Measurements from ENCODE around the gene CAMTA1. TPM values are rescaled to one million over a fixed set of nuclear protein-coding genes. Genes with fewer than 3 reads are reported as not detected.

CAMTA1 gene
- total RNA-seq, 1 donor from 2014 or later, result 127 TPM

DNA sequence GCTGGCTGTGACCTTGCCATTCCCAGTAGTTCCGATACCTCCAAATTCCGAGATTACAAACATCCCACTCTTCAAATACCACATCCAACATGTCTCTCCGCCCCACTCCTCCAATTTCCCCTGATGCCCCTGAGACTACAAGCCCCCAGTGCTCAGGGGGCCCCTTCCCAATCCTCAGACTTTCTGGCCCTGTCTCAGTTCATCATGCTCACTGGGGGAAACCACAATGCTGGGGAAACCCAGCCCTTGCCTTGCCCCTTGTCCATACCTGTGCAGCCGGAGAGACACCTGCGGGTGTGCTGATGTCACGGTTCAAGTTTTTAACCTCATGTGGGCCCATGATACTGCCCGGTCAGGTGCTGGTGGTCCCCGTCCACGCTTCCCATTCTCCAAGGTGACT, 226.6 kb downstream of the CAMTA1 start:
- DNase-seq (ENCODE audit: low spot score in 2 of 2) (no peak), FAIRE-seq (no peak)

DNA sequence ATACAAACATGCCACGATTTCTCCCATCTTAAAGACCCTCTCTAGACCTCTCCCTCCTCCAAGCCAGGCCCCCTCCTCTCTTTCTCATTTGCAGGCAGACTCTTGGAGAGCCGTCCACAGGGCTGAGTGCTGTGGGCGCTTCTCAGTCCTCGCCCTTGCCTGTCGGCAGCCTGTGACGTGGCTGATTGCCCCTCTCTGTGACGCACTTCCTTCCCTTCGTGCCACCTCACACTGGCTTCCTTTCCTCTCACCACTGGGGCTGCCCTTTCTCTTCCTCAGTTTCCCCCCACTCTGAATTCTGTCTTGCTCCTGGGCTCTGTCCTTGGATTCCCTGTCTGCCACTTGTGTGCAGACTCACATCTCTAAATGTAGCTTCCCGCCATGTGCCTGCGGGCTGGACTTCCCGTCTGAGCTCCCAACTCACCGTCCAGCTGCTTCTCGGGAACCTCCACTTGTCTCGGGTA, 227.2 kb downstream of the CAMTA1 start:
- DNase-seq (ENCODE audit: low spot score in 2 of 2), result no peak
- FAIRE-seq, result no peak

DNA sequence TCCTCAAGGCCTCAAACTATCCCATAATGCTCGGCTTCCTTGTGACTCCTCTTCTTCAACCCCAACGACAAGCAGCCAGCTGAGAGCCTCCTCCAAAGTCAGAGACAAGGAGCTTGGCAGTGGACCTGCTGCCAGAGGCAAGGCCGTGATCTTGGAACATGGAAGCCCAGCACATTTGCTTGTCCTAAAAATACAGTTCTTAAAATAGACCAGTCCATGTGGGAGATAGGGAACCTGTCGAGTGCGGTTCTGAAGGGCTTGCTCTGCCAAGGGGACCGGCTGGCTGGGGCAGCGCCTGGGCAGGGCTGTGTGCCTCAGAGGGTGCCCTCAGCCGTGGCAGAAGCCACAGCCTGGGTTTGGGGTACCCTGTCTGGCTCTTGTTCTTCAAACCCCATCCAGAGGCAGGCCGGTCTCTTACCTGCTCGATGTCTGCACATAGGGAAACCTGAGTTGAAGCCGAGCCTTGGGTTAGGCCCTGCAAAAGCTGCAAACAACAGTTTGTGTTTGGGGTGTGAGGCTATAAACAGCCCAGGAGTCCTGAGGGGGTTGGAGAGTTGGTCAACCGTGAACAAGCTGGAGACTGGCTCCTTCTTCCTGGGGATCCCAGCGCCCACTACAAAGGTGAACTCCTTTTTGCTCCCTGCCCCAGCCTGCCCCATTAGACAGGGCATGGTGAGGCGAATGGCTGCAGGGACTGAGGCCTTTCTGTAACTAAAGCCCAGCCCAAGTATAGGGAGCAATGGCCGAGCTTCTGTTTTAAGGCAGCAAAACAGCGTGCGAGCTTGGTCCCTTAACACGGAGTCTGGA, 228.8 kb downstream of the CAMTA1 start:
- no peak for FAIRE-seq
- DNase-seq (ENCODE audit: low spot score in 2 of 2), result no peak

DNA sequence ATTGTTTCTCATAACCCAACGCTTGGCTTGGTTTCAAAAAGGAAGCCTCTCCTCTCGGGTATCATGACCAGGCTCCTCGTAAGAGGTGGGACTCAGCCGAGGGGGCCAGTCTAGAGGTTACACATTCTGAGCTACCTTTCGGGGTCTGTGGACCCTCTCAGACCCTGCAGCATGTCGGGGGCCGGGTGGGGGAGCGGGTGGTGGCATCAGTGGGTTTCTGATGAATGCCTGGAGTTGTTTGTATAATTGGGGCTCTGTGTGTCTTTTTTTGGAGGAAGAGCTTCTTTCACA, 229.3 kb downstream of the CAMTA1 start:
- DNase-seq (ENCODE audit: low spot score in 2 of 2) (no peak), FAIRE-seq (no peak)

DNA sequence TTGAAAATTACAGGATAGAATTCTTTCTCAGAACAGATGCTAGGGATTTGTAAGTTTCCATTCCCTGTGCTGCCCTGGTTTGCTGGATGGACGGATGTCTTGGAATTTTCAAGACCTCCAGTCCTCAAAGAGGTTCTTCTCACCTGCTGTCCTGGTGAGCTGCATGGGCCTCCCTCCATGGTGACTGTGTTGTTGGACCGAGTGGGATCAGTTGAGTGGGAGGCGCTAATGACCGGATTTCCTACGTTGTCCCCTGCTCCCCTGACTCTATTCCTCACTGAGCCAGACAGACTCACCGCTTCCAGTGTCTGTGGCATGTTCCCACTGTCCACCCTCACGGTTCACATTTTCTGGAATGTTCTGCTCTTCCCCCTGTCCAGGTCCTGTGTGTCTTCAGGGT, 229.8 kb downstream of the CAMTA1 start:
- no peak for FAIRE-seq

DNA sequence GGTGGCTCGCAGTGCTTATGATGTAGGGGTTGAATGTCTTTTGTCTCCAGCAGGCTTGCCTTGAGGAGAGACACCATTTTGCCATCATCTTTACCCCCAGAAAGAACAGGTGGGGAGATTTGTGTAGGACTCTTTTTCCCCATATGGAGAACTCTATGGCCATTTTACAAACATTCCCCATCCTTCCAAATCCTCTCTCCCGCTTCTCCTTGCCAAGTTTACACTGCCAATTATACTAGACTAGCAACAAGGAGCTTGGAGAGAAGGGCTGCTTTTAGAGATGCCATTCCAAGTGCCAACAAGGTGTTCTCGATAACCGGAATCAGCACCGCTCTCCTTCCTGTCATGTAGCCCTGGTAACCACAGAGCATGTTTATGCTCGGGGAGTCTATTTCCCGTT, 233.1 kb downstream of the CAMTA1 start:
- FAIRE-seq, result no peak
- no peak for DNase-seq (ENCODE audit: low spot score in 2 of 2)

More for the DNA sequence above, 229.8 kb downstream of the CAMTA1 start:
- no peak for DNase-seq (ENCODE audit: low spot score in 2 of 2)

DNA sequence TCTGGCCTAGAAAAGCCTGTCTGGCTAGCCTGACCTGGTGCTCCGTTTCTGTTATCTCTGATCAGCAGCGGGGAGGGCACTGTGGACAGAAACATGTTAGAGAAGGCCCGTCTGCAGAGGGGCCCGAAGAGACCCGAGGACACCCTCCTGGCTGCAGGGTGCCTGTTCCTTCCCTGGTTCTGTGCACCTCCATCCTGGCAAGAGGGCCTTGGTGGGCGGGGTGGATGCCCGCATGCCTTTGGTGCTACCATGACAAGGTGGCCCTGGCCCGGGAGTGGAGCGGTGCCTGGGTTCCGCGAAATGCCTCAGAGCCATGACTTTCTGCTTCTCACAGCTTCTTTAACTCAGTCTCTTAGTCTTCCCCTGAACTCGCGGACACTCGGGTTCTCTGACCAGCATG, 233.6 kb downstream of the CAMTA1 start:
- no peak for DNase-seq (ENCODE audit: low spot score in 2 of 2)
- no peak for FAIRE-seq

DNA sequence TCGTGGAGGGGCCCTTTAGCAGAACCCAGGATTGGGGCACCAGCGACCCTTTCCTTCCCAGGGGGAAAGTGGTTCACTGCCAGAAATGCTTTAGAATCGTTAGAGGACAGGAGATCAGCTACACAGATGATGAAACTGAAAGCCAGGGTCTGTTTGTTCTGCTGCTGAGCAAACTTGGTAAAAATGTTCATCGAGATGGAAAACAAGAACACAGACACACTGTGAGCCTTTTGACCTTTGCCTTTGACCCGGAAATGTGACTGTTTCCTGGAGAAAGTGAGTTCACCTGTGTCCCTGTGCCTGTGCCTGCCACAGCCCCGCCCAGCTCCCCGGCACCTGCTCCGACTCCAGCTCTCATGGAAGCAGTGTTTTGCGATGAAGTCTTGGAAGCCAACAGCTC, 234.3 kb downstream of the CAMTA1 start:
- DNase-seq (ENCODE audit: low spot score in 2 of 2) (no peak), FAIRE-seq (no peak)

DNA sequence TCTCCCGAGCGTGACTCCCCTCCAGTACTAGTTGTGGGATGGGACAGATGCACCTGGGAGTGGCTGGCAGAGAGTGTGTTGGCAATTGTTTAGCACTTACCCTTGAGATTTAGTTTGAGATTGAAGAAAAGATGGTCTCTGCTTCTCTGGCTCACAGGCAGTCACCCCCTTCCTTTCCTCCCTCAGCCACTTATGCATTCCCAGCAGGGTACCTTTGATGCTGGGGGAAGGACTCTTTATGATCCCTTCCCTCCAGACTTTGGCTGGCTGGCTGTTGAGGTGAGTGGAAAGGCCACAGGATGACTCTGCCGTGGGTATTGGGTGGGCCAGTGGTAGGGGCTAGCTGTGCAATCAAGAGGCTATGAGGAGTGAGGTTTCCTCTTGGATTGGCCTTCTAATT, 236.8 kb downstream of the CAMTA1 start:
- no peak for FAIRE-seq

DNA sequence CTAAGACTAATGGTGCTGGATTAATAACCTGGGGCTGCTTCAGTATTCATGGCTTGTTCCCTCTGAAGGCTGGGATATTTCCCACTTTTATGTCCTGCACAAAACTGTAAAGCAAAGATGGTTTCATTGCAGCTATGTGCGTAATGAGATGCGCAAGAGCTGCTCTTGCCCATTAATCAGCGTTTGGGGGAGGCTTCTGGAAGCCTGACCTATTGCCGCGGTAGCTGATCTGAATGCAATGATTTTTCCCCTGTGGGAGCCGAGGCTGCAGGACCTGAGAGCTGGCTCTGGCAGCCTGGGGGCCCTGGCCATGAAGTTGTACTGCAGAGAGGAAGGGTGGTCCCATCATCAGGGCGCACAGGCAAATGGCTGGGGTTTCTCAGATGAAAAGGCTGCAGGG, 239.8 kb downstream of the CAMTA1 start:
- DNase-seq (ENCODE audit: low spot score in 2 of 2), result no peak
- FAIRE-seq, result no peak

More for the DNA sequence above, 236.8 kb downstream of the CAMTA1 start:
- no peak for DNase-seq (ENCODE audit: low spot score in 2 of 2)

DNA sequence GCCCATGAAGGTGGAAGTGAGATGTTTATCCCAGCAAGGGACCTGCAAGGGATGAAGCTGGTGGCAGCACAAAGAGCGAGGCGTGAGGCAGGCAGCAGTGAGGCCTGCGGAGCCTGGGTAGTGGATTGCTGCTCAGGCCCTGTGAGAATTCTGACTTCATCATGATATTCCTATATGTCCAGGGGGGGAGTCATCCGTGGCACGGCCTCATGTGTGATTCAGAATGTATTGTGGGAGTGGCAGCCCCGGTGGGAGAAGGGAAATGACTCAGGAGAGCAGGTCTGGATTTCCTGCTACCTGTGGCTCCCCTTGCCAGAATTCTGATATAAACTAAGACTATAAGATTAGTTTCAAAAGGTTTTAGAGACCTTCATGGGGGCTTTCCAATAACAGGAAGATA, 240.9 kb downstream of the CAMTA1 start:
- no peak for DNase-seq (ENCODE audit: low spot score in 2 of 2)
- FAIRE-seq, result no peak

DNA sequence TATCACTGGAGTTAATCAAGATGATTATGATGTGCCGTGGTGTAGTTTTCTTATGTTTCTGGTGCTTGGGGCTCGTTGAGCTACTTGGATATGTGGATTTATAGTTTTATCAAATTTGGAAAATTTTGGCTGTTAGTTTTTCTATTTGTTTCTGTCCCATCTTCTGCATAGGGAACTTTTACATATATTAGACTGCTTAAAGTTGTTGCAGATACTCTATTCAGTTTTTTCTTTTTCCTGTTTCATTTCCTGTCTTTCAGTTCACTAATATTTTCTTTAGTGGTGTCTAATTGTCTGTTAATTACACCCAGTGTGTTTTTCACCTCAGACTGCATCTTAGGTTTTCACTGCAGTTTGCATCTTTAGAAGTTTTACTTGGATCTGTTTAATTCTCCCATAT, 247.7 kb downstream of the CAMTA1 start:
- DNase-seq (ENCODE audit: low spot score in 2 of 2) (no peak), FAIRE-seq (no peak)

DNA sequence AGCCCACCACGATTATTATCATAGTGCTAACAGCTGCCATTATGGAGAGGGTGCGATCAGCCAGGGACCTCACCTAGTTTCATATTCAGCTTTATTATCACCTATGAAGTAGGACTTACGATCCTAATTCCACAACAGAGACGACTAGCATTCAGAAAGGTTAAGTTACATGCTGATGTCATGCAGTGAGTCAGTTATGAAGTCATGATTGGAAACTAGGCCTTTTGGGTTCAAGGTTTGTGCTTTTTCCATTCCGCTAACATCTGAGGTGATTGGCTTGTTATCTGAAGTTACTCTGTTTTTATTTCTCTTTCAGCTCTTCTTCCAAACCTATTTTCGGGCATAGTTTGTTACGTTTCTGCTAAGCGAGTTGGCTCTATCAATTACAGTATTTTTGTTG, 251.1 kb downstream of the CAMTA1 start:
- DNase-seq (ENCODE audit: low spot score in 2 of 2) (no peak), FAIRE-seq (no peak)

DNA sequence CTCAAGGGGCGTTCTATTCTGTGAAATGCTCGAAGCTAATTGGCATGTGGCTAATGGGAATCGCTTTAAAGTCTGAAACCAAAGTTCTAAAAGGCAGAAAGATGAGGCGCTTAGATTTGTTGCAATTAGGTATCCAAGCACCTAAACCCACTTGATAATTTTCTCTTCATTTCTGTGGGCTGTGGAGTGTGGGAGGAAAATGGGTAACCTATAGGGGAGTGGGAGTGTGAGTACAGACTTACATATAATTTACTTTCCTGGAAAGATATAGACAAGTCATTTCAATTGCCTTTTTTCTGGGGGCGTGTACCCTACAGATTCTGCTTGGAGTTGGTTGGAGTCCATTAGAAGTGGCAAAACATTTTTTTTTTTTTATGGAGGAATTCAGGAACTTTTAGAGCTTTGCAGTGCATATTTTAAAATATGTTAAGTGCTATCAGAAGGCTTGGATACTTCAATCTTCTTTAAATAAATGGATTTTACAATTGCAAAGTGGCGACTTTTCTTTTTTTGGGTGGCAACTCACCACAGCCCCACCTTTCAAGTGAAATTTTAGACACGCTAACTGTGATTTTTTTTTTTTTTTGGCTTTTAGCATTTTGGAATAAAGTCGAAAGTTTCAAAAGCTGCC, 254.5 kb downstream of the CAMTA1 start:
- FAIRE-seq (no peak), DNase-seq (ENCODE audit: low spot score in 2 of 2) (no peak)

DNA sequence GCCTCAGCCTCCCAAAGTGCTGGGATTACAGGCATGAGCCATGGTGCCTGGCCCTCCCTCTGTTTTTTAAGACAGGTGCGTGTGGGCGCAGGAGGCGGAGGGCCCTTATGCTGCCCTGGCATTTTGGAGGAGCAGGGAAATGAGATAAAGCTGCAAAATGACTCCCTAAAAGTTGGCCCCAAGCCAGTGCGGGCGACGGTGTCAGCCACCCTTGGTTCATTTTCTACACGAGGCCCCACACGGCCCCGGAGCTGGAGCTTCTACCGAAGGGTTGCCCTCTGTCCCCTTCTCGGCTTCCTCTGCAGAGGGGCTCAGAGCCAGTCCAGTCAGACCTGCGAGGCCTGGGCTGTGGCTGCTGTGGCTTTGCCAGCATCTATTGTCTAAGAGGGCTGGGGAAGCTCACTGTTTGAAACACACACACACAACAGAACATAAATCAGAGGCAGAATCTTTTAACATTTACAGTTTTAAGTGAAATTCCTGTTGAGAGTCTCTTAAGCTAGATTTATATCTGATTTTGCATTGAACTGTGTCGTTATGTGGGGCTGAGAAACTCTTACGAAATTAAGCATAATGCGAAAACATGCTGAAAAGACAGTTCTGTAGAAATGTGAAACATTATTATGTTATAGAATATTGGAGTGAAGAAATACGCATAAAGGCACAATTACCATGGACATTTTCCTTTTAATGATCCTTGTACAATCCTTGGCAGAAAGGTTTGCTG, 255.9 kb downstream of the CAMTA1 start:
- no peak for FAIRE-seq
- no peak for DNase-seq (ENCODE audit: low spot score in 2 of 2)

DNA sequence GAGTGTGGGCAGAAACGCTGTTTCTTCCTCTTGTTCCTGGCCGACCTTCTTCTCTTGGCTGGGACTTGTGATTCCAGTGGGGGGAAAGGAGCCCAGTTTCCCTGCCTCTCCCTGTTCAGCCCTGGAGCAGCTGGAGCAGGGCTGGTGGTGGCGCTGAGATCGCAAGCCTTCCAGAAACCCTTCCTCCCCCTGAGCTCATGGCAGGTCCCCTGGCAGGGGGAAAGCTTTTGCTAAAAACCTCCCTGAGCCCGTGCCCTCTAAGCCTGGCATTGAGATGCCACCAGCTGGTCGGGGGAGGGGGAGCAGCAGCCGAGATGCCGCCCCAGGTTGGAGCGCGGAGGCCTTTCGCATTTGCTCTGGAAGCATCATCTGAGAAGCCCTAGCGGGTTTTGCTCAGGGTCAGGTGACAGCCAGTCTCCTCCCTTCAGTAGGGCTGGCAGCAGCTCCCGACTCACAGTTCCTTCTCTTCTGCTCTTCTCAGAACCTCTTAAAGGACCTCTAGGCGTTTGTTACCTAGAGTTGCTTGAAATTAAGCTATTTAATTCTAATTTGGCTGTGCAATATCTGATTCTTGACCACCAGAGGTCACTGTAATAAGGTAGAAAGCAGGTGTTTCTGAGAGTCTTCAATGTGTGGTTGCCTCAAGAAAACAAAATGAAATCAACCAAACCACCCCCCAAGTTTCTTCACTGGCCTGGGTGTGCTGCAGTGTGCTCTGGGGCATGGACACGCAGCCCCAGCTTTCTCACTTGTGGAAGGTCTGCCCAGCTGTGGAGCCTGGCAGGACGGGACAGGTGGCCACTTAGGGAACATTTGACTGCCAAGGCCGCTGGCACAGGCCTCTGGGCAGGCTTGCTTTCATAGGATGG, 257.3 kb downstream of the CAMTA1 start:
- FAIRE-seq (no peak), DNase-seq (ENCODE audit: low spot score in 2 of 2) (peak in 1 of 2 donors; percentile 43)

DNA sequence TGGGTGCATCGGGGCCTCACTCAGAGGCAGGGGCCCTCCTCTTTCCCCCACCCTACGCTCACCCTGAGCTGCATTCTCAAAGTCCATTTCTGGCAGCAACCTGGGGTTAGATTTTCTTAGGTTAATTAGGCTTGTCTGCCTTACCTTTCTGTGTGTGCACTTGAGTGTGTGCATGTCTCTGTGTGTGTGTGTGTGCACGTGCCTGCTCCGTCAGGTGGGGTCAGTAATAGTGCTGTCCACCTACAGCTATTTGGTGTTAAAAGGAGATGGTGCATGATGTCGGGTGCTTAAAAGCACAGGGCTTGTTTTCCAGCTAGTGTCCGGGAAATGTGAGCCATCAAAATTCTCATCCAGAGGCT, 257.9 kb downstream of the CAMTA1 start:
- no peak for DNase-seq (ENCODE audit: low spot score in 2 of 2)
- no peak for FAIRE-seq

DNA sequence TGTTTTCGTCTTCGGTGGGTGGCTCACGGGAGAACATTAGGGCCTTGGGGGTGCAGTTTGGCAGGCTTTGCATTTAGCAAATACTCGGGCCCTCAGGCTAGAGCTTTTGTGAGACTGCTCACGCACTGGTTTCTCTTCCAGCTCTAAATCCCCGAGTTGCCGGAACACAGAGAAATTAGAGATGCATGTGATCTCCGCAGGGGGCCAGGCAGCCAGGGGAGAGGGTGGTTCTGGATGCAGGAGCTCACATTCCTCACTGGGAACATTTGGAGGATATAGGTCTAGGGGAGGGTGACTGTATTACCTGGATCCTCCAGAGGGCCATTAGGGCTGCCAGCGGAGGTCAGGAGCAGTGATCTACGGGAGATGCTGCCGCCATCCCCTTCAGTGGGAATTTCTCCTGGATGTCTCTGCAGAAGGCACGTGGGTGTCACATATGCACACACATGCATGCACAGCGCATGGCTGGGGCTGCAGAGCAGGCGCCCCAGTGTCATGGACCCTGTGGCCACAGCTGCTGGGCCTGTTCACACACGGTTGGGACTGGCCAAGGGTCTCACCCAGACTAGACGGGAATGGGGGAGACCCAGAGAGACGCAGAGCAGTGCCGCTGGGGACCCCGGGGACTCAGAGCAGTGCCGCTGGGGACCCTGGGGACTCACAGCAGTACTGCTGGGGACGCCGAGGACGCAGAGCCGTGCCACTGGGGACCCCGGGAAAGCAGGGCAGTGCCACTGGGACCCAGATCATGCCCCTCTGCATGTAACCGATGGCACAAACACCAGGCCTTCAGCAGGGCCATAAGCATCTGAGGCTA, 258.7 kb downstream of the CAMTA1 start:
- no peak for FAIRE-seq
- DNase-seq (ENCODE audit: low spot score in 2 of 2), result no peak

DNA sequence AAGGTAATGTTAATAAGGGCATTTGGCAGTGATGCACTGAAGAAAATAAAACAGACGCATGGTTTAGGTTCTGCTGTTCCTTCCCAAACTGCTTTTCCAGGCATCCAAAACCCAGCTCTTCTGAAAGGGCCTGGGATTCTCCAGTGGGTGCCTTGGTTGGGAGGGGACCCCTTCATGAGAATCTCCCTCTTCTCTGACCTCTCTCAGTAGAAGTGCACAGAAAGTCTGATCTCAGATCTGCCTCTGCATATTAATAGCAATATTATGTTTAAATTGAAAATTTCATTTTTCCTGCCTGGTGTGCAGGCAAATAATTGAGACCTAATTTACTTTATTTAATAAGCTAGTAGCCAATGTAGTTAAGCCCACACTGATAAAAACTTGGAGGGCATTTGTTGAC, 260.6 kb downstream of the CAMTA1 start:
- no peak for DNase-seq (ENCODE audit: low spot score in 2 of 2)
- FAIRE-seq, result no peak

DNA sequence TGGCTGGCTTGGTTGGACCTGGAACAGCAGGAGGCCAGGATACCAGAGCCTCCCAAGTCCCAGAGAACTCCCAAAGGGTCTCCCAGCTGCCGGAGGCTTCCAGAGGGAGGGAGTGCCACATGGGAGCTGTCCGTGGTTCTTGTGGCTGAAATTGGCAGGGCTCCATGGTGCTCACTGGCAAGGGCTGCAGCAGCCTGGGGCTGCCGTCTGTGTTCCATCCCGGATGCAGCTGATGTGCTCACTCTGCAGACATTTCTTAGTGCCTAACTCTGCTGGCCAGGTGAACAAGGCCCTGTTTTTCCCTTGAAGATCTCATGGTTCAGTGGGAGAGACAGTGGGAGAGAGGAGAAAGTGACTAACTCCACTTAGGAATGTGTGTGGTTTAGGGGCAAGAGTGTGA, 261.1 kb downstream of the CAMTA1 start:
- DNase-seq (ENCODE audit: low spot score in 2 of 2) (no peak), FAIRE-seq (no peak)
